RWPE1 (cell line): Measurements from ENCODE around the gene KRT74.

ENCODE experiments used
- CTCF ChIA-PET: fragments of 350-600 bp; sonication (Branson Sonifier 250); formaldehyde crosslinking; extraction: SDS; loops from one replicate; lab custom pipeline; 2021; lab: Yijun Ruan, JAX
- POLR2A ChIA-PET: fragments of 400-600 bp; formaldehyde crosslinking; extraction: SDS; loops from one replicate; lab custom pipeline; 2020; ENCODE audit warnings: antibody characterized with exemption; ENCODE audit not compliant: low non-redundant PET; lab: Yijun Ruan, JAX
- DNase-seq: peaks from one replicate; pipeline ENCODE4 v3.0.0; 2012; ENCODE audit warnings: low spot score
- H3K27ac ChIP-seq: fragments of 450-650 bp; 2 replicates; pipeline ENCODE4 v1.5.1; 2017
- CTCF ChIP-seq: fragments of 450-650 bp; conservative IDR thresholded peaks from 2 replicates; pipeline ENCODE4 v1.5.1; 2017; ENCODE audit warnings: low read depth, mild to moderate bottlenecking

KRT74 gene

GRCh38 chr12:52522346-52523011 lies 51.2 kb downstream of the KRT74 start:
- POLR2A ChIA-PET, result no interaction called here
- DNase-seq, result peak; percentile 63
- CTCF ChIA-PET, result interaction anchor here (0.6 to 5.3 kb wide), 8 partner anchors 12 to 497 kb away, joined by 3 to 38 read pairs (median 3); no protein-coding TSS in a partner anchor
- TF ChIP-seq CTCF, result no peak
- peak overlapping the region; percentile 100 for H3K27ac ChIP-seq

GRCh38 chr12:52521568-52522266 lies 51.9 kb downstream of the KRT74 start:
- CTCF ChIA-PET, result interaction anchor here (0.6 to 5.3 kb wide), 10 partner anchors 28 to 526 kb away, joined by 3 to 38 read pairs (median 4); no protein-coding TSS in a partner anchor

GRCh38 chr12:52521175-52521567 lies 52.5 kb downstream of the KRT74 start:
- ChIA-PET CTCF (interaction anchor here (0.7 to 5.3 kb wide), 6 partner anchors 141 to 527 kb away, joined by 3 to 38 read pairs (median 4); no protein-coding TSS in a partner anchor), POLR2A (interaction anchor here (0.6 to 1.1 kb wide), 3 partner anchors 28 to 78 kb away, joined by 4 to 8 read pairs (median 4); partner anchors contain the start of gene KRT6A)
- peak; percentile 73 for DNase-seq
- H3K27ac ChIP-seq, result peak overlapping the region; percentile 100
- no peak for TF ChIP-seq CTCF

More at GRCh38 chr12:52521568-52522266, 51.9 kb downstream of the KRT74 start:
- peak; percentile 53 for DNase-seq
- POLR2A ChIA-PET, result interaction anchor here (0.7 kb wide), 1 partner anchor 79 kb away, joined by 4 read pairs; no protein-coding TSS in a partner anchor
- H3K27ac ChIP-seq, result peak overlapping the region; percentile 100
- no peak for TF ChIP-seq CTCF

DNA sequence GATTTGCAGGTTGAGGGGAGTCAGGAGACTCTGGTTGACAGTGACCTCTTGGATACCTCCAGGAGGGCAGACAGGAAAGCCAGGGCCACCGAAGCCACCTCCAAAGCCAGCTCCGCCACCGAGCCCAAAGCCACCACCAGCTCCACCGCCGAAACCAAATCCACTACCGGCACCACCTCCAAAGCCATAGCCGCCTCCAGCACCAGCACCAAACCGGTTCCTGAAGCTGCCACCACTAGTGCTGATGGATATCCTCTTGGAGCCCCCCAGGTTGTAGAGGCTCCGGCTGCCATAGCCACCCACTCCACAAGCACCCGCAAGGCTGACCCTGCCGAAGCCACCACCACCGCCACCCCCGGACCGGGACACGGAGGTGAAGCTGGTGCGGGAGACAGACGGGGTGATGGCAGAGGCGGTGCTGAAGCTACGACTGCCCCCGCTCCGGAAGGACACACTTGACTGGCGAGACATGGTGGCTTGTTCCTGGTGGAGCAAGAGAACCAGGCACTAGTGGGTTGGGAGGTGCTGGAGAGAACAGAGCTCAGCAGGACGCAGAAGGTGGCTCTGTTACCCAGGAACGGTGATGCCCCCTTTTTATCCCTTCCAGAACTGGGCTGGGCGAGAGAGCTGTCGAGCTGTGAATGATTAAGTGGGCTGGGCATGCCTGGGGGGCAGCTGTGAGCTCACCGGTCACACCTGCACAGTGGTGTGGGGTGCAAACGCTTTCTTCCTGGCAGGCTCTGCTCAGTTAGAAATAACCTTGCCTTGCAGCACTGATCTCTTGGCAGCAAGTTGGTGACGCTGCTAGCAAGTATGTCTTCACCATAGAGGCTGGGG lies 53.6 kb downstream of the KRT74 start, which contains the start of gene KRT5:
TSS of gene KRT5 (minus strand) at position 569 of the 837 bp plus-strand sequence. CDS start at position 471, 98 bp downstream.
- ChIA-PET POLR2A (interaction anchor here (0.5 to 1.4 kb wide), 9 partner anchors 19 to 372 kb away, joined by 3 to 10 read pairs (median 3); partner anchors contain the start of gene KRT75), CTCF (interaction anchor here (0.6 to 5.3 kb wide), 13 partner anchors 9 to 528 kb away, joined by 3 to 38 read pairs (median 4); partner anchors contain the start of gene KRT8)

GRCh38 chr12:52519387-52519703 lies 54.3 kb downstream of the KRT74 start:
- no peak for DNase-seq
- peak overlapping the region; percentile 100 for H3K27ac ChIP-seq
- ChIA-PET POLR2A (interaction anchor here (1.4 kb wide), 1 partner anchor 372 kb away, joined by 10 read pairs; no protein-coding TSS in a partner anchor), CTCF (interaction anchor here (0.6 to 5.3 kb wide), 5 partner anchors 156 to 461 kb away, joined by 3 to 38 read pairs (median 5); no protein-coding TSS in a partner anchor)
- TF ChIP-seq CTCF, result no peak

More for the DNA sequence above, 53.6 kb downstream of the KRT74 start, which contains the start of gene KRT5:
- no peak for TF ChIP-seq CTCF
- H3K27ac ChIP-seq, result peak within 1 kb of the TSS; percentile 100
- DNase-seq, result peak; percentile 91
